ENCODE data around the gene GATB.

DNA sequence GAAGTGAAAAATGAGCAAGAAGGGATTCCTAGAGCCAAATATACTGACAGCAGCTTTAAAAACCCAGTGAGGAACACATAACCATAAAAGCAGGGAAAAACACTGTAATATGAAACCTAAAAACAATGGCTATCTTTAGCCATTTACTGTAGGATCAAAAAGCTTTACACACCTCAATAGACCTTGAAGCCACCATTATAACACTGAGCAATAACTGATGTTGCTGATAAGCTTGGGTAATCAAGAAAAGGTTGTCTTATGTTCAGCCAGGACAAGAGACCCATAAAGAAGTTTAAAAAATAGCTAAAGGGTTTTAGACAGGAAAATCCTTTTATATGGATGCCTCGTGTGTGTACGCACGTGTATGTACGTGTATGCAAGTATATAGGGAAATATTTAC, 16.9 kb downstream of the GATB start:
- TF ChIP-seq POLR2AphosphoS5 (IDR thresholded peaks at IDR 0.05; ENCODE audit: low read depth, low read length) (no peak), TAF1 (IDR thresholded peaks at IDR 0.05; ENCODE audit: low read depth, low read length) (no peak), POLR2A (IDR thresholded peaks at IDR 0.05; ENCODE audit: low read depth, low read length) (no peak), SPI1 (IDR thresholded peaks at IDR 0.05; ENCODE audit: low read depth, low read length) (no peak), POU2F2 (IDR thresholded peaks at IDR 0.05; ENCODE audit: low read depth, low read length) (no peak), PAX5 (IDR thresholded peaks at IDR 0.05; ENCODE audit: insufficient read depth, low read length, severe bottlenecking) (no peak)
